GM21447 (cell line): ENCODE measurements around the gene NUP50.

Source experiments
- ATAC-seq: cut with Tn5 transposase; IDR thresholded peaks from one replicate; pipeline ENCODE4 v1.9.1; 2021; ENCODE audit not compliant: unreplicated experiment

Gene NUP50

GRCh38 chr22:45208696-45208992 is 44.9 kb downstream of the NUP50 start:
- ATAC-seq, result no peak

GRCh38 chr22:45208993-45209838 is 45.5 kb downstream of the NUP50 start:
- no peak for ATAC-seq

- ATAC-seq, result no peak
Observed at GRCh38 chr22:45210174-45210573, 46.4 kb downstream of the NUP50 start.

- ATAC-seq, result no peak
Observed at GRCh38 chr22:45210577-45210976, 46.9 kb downstream of the NUP50 start.

- ATAC-seq, result no peak
Observed at GRCh38 chr22:45210991-45211390, 47.3 kb downstream of the NUP50 start.

- ATAC-seq, result no peak
Observed at GRCh38 chr22:45211435-45211834, 47.7 kb downstream of the NUP50 start.

- ATAC-seq, result no peak
Observed at GRCh38 chr22:45211848-45212247, 48.1 kb downstream of the NUP50 start.

GRCh38 chr22:45212306-45212709 is 48.6 kb downstream of the NUP50 start:
- ATAC-seq, result no peak

GRCh38 chr22:45212992-45213751 is 49.4 kb downstream of the NUP50 start:
- ATAC-seq, result no peak

GRCh38 chr22:45216133-45217003 is 52.6 kb downstream of the NUP50 start:
- ATAC-seq, result no peak

GRCh38 chr22:45217345-45217744 is 53.6 kb downstream of the NUP50 start:
- no peak for ATAC-seq

GRCh38 chr22:45217806-45218205 is 54.1 kb downstream of the NUP50 start:
- ATAC-seq, result no peak

- ATAC-seq, result no peak
Observed at GRCh38 chr22:45218976-45219375, 55.3 kb downstream of the NUP50 start.

GRCh38 chr22:45221201-45221600 is 57.5 kb downstream of the NUP50 start:
- no peak for ATAC-seq

- ATAC-seq, result no peak
Observed at GRCh38 chr22:45223304-45224117, 59.8 kb downstream of the NUP50 start.

- ATAC-seq, result no peak
Observed at GRCh38 chr22:45224331-45224730, 60.6 kb downstream of the NUP50 start.

- ATAC-seq, result no peak
Observed at GRCh38 chr22:45224988-45225731, 61.4 kb downstream of the NUP50 start.

GRCh38 chr22:45225732-45226502 is 62.2 kb downstream of the NUP50 start:
- no peak for ATAC-seq

GRCh38 chr22:45226503-45227186 is 62.9 kb downstream of the NUP50 start:
- ATAC-seq, result no peak
